HG02571 (cell line): Measurements from ENCODE around the gene RPS6KA3.
"Not testable (repeated sequence)": the region's sequence is repeated elsewhere in the genome, so short reads cannot be mapped to it uniquely, and the experiment has no call there.

Experiments
- ATAC-seq: cut with Tn5 transposase; IDR thresholded peaks from one replicate; pipeline ENCODE4 v1.9.1; 2021; ENCODE audit warnings: mild to moderate bottlenecking, moderate library complexity; ENCODE audit not compliant: unreplicated experiment

The RPS6KA3 gene

DNA sequence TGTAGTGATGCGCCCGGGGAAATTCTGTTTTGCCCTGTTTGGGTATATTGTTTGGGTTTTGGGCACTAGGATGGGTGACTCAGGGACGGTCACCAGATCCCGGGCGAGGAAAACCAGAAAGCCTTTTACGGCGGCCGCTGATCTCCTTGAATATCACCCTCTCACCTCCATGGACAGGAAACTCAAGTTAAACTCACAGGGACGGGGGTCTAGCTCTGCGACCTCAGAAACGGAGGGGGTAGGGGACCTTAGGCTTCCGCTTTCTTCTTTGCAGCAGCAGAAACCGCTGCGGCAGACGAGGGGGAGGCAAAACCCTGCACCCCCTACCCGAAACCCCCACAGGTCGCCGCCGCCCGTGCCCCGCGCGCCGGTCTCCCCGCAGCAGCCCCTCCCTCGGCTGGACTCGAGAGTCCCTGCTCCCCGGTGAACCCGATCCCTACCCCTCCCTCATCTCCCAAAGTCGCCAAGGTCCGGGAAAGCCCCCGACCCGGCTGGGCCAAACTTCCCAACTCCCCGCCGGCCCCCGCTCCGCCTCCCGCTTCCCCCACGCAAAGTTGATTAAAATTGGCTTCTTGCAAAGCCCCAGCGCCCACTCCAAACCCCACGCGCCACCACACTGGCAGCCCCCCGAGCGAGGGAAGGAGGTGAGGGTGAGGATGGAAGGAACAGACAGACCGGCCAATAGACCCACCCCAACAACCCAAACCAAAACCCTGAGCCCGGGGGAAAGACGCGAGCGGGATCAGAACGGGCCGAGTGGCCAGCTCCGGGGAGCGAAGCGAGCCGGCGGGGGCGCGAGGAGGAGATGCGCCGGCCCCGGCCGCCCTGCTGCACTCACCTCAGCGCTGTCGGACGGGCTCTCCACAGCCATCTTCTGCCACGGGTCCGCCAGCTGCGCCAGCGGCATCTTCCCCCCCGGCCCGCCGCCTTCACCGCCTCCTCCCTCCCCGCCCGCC, 705 bp downstream of the RPS6KA3 start:
- peak; percentile 15 for ATAC-seq

DNA sequence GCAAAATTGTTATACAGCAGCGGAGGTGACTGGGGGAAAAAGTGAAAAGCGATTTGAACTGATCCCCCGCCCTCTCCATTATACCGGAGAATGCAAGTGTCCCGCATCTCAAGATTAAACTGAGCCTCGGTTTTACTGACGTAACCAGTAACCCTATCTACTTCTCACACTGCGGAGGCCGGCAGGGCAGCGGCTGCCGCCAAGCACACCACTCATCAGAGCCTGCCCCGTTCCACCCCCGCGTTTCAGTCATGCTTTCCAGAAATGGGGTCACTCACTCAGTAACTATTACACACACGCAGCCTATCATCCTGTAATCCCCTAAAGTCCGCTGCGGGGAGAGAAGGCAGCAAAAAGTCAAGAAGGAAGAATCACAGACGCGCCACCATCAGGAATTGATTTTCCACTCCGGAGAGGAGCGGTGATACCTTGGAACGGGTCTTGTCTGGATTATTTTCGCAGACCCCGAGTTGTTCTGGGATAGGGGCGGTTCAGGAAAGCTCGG, 1.4 kb downstream of the RPS6KA3 start:
- ATAC-seq, result peak; percentile 44

DNA sequence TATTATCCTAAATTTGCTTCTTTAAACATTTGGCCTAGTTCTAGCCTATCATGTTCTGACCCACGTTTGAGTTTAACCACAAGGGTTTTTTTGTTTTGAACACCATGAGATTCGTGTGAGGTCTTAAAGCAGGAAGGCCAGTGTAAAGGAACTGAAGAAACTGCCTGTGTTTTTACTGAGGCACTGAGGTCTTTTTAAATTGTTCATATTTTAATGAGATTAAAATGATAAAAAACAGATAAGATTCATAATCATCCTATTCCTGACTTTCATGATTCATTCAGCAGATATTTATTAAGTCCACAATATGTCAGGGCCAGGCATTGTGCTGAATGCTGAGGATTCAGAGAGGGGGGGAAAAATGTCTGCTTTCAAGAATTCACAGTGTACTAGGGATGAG, 3.2 kb downstream of the RPS6KA3 start:
- ATAC-seq, result no peak

DNA sequence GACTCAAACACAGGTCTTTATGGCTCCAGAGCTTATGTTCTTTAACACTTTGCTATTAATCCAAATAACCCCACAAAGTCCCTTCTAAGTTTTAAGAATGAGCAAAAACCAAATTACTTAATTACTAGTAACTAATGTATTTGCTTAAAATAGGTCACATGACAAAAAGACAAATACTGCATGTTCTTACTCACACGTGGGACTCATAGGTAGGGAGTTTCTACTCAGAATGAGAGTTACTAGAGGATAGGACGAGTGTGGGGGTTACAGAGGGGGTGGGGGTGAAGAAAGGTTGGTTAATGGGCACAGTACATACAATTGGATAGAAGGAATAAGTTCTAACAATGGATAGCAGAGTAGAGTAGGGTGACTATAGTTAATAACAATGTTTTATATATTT, 5.8 kb downstream of the RPS6KA3 start:
- no peak for ATAC-seq

DNA sequence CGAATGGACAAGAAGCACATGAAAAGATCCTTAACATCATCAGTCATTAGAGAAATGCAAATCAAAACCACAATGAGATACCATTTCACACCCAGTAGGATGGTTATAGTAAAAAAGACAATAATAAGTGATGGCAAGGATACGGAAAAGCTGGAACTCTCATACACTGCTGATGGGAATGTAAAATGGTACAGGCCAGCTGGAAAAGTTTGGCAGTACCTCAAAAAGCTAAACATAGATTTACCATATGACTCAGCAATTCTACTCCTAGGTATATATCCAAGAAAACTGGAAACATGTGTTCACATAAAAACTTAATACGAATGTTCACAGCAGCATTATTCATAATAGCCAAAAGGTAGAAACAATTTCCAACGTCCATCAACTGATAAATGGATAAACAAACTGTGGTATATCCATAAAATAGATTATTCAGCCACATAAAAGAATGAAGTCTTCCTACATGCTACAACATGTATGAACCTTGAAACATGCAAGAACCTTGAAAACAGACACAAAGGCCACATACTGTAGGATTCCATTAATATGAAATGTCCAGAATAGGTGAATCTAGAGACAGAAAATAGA, 11.9 kb downstream of the RPS6KA3 start:
- ATAC-seq, result no peak

DNA sequence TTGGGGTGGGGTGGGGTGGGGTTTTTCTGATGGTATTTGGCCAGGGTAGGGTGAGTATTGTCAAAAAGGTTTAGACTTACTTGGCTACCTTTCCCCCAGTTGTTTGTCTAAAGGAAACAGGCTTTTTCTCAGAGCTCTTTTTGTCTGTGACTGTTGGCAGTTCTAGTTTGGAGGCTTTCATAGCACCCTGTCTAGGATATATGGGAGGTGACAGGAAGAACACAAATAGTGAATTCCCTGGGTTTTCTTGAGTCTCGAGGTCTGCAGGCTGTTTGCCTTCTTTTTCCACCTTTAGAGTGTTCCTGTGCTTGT, 13.5 kb downstream of the RPS6KA3 start:
- ATAC-seq, result no peak

DNA sequence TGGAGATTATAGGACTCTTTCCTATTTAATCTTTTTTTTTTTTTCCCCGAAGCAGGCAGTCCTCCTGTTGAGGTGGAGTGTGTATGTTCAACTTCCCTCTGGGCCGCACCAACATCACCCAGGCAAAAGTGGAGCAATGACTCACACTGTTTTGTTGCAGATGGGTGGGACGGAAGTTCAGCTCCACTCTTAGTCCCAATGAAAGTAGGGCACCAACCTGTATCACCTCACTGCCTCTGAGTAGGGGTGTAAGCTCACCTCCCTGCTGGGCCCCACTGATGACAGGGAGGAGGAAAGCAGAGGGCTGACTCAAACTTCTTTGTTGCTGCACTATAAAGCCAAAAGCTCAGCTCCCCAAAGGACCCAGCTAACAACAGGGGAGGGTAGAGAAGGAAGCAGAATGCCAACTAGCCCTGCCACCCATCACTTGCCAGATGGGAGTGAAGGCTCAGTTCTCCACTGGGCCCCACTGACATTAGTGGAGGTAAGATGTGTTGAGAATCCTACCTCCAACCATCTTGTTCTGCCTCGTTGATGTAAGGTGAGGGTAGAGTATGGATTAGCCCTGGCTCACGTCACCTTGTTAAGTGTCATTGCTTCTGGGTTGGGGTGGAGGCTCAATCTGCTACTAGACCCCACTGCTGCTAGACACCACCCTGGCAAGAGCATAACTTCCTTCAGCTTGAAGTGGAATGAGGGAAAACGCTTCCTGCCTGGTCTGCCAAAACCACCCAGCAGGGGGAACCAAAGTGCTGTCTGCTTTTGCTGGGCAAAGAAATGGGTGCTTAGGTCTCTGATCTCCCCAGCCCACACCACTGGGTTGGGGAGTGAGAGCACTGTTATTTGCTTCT, 14.1 kb downstream of the RPS6KA3 start:
- ATAC-seq, result peak; percentile 88

DNA sequence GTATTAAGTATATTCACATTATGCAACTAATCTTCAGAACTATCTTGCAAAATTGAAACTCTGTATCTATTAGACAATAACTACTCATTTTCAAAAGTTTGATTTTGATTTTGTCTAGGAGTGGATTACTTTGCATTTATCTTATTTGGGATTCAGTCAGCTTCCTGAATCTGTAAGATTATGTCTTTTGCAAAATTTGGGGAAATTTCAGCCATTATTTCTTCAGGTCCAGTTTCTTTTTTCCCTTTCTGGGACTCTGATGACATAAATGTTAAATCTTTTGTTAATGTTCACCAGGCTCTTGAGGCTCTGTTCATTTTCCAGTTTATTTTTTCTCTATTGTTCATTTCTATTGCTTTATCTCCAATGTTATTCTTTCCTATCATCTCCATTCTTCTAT, 15.0 kb downstream of the RPS6KA3 start:
- no peak for ATAC-seq

DNA sequence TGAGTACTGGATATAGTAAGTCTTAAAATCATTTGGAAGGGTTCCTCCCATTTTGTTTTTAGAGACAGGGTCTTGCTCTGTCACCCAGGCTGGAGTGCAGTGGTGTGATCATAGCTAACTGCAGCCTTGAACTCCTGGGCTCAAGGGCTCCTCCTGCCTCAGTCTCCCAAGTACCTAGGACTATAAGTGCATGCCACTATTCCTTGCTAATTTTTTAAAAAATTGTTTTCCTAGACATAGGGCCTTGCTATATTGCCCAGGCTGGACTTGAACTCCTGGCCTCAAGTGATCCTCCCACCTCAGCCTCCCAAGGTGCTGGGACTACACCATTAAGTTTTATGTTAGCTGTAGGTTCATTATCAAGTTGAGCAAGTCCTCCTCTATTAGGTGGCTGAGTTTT, 16.6 kb downstream of the RPS6KA3 start:
- ATAC-seq, result not testable (repeated sequence)

DNA sequence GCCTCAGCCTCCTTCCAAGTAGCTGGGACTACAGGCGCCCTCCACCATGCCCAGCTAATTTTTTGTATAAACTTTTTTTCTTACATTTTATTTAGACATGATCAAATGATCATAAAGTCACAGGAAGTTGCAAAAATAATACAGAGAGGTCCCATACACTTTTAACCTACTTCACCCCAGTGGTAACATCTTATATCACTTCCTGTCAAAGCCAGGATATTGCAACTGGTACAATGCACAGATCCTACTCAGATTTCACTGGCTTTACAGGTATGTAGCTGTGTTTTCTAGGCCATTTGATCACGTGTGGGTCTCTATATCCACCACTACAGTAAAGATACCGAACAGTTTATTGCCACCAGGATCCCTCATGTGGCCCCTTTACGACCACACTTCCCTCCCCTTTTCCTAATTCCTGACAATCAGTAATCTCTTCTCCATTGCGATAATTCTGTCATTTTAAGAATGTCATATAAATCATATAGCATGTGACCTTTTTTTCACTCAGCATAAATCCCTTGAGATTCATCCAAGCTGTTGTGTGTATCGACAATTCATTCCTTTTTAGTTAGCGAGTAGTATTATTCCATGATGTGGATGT, 18.0 kb downstream of the RPS6KA3 start:
- ATAC-seq, result no peak

DNA sequence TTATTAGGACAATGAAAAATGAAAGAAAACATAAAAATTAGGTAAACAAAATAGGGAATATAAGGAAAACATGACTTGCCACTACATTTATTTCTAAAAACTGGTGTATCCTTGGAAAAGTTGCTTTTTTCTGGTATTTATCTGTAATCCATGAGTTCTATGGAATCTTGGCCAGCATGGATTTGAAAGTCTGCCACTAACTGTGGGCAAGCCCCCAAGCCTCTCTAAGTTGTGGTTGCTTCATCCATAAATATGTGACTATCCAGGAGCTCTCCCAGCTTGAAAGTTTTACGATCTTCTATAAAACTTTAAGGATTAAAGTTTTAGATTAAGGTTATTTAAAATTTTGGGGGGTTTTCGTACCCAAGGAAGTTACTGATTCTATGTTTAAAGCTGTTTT, 21.8 kb downstream of the RPS6KA3 start:
- no peak for ATAC-seq

DNA sequence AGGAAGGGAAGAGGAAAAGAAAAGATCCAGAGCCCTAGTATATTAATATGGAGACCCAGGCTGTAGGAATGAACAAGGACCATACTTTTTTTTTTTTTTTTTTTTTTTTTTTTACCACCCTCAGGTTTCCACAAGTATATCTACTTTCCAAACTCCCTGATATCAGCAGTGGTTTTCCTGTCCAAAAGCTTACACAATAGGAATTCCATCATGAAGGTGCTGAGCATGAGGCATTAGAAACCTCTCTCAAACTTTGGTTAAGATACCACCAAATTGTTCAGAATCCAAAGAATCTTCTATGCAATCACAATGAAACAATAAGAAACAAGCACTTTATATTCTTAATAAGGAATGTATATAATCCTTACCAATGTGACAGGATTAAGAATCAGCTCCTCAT, 26.5 kb downstream of the RPS6KA3 start:
- ATAC-seq, result no peak

DNA sequence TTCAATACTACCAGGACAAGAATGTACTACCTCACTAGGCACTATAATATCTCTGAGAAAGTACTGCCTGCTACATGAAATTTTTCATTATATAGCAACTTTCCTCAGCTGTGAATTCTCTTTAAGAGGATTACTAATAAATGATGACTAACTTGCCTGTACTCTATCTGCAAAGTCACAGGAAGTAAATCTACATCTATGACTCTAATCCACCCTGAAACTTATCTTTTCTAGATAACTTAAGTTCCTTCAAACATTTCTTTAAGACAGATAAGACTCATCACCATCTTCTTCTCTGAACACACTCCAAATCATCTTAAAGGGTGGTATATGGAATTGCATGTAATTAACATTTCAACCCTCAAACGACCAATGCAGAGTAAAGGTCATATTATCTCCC, 28.8 kb downstream of the RPS6KA3 start:
- no peak for ATAC-seq

DNA sequence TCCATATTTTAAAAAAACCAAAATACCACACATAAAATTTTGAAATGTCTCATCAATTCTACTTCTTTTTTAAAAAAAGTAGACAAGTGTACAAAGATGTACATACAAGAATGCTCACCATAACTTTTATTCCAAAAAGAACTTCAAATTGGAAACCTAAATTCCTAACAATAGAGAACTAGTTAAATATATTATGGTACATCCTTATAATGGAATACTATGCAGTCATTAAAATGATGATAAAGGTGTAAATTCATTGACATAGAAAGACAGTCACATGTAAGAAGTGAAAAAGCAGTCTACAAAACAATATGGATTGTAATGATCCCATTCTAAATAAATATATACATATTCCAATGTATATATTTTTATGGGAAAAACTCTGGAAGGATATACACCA, 31.0 kb downstream of the RPS6KA3 start:
- no peak for ATAC-seq

DNA sequence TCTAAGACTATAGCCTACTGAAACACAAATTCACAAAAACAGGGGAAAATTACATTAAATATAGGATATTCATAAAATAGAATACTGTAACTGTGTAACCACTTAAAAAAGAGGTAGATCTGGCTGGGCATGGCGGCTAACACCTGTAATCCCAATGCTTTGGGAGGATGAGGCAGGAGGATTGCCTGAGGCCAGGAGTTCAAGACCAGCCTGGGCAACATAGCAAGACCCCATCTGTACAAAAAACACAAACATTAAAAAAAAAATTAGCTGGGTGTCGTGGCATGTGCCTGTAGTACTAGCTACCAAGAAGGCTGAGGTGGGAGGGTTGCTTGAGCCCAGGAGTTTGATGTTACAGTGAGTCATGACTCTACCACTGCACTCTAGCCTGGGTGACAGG, 33.4 kb downstream of the RPS6KA3 start:
- ATAC-seq, result no peak

DNA sequence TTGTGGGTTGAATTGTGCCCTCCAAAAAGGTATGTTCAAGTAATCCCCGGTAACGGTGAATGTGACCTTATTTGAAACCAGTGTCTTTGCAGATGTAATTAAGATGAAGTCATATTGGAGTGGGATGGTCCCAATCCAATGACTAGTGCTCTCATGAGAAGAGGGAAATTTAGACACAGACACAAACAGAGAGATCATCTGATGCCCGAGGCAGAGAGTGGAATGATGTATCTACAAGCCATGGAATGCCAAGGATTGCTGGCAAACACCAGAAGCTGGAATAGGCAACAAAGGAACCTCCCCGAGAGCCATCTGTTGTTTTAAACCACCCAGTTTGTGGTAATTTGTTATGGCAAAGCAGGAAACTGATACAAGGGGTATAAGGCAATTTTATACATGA, 35.1 kb downstream of the RPS6KA3 start:
- ATAC-seq, result no peak

DNA sequence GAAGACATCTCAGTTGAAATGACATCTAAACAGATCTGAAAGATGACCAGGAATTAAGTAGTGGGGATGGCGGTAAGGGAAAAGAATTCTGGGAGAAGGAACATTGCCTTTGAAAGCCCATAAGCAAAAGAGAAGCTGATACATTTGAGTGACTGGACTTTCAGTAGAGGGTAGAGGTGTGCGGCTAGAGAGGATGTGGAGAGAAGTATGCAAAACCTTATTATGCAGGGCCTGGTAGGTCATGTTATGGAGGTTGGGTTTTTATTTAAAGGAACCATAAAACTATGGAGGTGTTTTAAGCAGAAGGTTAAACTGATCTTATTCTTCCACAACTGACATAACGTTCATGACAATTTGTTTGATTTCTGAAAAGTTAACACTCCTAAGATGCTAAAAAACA, 36.3 kb downstream of the RPS6KA3 start:
- ATAC-seq, result no peak

DNA sequence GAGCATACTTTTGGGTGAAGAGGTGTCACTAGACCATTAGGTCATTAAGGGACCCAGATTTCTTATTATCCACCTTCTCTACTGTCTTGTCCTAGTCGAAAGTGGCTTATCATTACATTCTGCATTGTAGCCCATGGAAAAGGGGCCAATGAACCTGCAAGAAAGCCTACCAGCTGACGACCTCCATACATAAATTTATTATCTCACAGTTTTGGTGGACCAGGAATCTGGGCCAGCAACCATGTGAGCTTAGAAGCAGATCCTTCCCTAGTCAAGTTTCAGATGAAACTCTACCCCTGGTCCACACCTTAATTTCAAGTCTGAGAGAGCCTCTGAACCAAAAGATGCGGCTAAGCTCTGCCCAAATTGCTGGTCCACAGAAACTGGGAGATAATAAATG, 37.6 kb downstream of the RPS6KA3 start:
- ATAC-seq, result no peak

DNA sequence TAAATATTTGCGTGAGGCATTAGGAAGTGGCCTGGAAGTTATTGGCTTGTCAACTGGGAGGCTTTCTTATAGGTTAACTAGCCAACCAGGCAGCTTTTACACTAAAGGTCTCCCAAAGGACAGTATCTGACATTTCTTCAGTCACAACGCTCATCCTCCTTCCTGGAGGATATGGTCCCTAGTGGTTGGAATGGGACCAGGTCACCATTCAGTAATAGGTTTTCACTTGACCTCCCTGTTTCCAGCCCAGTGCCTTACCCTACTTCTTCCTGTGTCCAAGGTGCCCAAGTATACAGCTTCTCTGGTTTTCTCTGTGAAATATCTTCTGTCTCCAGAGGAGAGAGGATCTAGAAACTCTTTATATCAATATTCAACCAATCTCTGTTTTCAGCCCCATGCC, 38.5 kb downstream of the RPS6KA3 start:
- ATAC-seq, result no peak

DNA sequence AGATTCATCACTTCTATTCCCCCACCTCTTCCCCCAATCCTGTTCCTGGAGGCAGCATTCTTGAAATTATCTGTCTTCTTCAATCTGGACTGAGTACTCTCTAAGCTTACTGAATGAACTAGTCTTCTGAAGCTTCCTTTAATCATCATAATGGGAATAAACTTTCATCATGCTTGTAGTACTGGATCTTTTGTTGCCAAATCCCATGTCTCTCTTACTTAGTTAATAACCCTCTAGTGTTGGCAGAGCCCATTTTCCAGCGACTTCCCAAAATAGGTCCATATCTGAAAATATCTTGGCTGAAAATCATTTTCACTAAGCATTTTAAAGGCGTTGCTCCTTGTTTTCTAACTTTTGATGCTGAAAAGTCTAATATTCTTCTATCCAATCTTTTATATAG, 39.6 kb downstream of the RPS6KA3 start:
- no peak for ATAC-seq

DNA sequence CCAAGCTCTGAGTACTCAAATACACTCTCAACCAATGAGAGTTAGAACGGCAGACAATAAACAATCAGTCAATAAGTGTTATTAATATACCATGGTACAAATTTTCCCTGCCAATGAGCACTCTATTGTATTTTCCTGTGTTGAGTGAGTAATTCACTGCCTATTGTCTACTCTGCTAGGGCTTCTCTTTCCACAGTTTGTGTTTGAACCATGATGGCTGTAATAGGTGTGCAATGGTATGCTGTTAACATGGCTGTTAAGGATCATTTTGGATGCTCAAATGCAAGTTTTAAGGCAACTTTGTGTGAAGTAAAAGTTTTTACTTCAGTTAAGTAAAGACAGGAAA, 41.2 kb downstream of the RPS6KA3 start:
- ATAC-seq, result no peak
